NCI-H345 treated with DMSO at 0.1 percent for 48 hours (cell line): Measurements from ENCODE around the gene VAT1.
"Not testable (repeated sequence)": the region's sequence is repeated elsewhere in the genome, so short reads cannot be mapped to it uniquely, and the experiment has no call there.

ENCODE experiments used
- DNase-seq: peaks from one replicate; lab custom pipeline; 2025; ENCODE audit not compliant: unreplicated experiment; lab: John Stamatoyannopoulos, UW

The VAT1 gene

DNA sequence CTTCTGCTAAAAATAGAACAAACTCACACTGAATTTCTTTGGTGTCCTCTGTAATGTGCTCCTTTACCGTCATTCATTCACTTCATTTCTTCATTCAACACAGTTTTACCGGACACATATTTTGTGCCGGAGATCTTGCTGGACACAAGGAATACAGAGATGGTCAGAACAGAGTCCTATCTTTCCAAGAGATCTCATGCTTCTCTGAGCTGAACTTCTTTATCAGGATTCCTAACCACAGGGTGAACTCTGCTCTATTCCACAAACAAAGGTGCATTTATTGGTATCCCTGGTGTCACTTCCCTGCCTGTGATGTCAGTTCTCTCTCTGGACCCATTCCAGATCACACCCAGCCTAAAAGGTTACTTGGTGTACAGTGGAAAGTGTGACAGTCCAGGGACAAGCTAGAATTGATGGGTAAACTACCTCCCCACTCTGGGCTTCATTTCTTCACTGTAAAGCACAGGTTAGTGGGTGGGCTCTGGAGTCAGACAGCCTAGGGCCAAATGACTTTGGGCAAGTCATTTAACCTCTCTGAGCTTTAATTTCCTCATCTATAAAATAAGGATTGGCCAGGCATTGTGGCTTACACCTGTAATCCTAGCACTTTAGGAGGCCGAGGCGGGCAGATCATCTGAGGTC is 11.4 kb downstream of the VAT1 start:
- DNase-seq, result no peak

DNA sequence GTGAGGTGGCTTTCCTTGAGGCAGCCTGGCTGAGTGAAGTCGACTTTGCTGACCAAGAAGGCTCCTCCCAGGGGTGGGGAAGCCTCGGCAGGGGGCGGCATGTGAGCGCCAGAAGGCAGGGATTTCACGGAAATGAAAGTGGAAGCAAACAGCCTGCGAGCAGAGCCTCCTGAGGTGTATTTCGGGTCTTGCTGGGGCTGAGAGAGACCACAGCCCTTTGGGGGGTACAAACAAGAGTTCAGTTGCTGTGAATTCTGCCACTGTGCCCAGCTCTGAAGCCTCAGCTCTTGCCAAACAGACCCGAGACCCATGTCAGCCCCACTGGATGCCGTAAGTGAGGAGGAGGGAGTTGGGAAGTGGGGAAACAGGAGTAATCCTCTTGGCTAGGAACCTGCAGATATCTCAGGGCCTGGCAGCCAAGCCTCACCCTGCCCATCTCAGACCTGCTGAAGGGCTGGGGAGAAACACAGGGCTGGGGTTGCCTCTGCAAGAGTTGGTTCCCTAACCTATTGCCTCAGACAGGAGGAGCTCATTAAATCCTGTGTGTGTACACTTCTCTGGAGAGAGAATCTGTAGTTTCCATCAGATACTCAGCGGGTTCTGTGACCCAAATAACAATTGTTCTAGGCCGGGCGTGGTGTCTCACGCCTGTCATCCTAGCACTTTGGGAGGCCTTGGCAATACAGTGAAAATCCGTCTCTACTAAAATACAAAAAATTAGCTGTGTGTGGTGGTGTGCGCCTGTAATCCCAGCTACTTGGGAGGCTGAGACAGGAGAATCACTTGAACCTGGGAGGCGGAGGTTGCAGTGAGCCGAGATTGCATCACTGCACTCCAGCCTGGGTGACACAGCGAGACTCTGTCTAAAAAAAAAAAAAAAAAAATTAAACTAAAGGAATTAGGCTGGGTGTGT is 15.3 kb downstream of the VAT1 start, which contains the start of gene IFI35:
IFI35 (plus strand) TSS at position 146 of the 913 bp plus-strand sequence; CDS start at position 310, 164 bp downstream.
- DNase-seq, result no peak

DNA sequence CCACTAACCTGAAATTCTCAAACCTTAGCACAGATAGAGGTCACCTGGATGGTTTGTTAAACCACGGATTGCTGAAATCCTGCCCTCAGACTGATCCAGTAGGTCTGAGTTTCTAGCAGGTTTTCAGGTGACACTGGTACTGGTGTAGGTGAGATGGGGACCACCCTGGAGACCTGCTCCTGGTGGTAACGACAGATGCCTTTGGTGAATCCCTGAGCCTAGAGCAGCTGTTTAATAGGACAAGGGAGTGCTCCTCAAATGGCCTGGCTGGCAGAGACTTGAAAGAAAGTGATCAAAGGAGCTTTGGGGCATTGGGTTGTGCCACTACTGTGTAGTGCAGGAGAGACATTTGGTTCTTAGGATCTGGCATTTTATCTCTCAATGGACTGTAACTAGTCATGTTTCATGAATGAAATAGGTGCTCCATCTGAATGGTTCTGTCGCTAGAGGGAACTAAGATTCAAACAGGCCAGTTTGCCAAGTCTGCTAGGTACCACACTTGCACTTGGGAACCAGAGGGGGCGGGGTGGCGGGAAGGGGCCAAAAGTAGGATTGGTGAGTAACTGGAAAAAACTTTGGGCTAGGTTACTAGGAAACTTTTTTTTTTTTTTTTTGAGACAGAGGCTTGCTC is 18.5 kb downstream of the VAT1 start:
- no peak for DNase-seq

DNA sequence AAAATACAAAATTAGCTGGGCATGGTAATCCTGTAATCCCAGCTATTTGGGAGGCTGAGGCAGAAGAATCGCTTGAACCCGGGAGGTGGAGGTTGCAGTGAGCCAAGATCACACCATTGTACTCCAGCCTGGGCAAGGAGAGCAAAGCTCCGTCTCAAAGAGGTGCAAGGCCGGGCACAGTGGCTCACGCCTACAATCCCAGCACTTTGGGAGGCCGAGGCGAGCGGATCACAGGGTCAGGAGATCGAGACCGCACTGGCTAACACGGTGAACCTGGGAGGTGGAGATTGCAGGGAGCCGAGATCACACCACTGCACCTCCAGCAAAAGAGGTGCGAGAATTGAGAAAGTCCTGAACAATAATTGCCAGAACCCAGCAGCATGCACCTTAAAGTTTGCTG is 21.3 kb downstream of the VAT1 start:
- DNase-seq, result not testable (repeated sequence)

DNA sequence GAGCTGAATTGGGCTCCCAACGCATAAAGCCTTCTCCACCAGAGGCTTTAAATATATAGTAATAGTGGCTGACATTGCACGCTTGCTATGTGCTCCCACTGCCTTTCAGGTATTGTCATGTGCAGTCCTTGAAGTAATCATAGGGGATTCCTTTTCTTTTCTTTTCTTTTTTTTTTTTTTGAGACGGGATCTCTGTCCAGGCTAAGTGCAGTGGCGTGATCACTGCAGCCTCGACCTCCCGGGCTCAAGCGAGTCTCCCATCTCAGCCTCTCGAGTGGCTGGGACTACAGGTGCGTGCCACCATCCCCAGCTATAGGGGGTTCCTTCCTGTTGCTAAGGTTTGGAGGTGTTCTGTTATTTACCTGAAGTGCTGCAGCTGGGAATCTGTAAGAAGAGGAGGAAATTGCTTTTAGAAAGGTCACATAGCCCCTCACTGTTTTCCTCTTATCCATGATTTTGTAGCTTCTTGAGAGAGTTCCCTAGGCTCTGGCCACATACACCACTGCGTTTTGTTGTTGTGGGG is 23.1 kb downstream of the VAT1 start:
- DNase-seq, result no peak

DNA sequence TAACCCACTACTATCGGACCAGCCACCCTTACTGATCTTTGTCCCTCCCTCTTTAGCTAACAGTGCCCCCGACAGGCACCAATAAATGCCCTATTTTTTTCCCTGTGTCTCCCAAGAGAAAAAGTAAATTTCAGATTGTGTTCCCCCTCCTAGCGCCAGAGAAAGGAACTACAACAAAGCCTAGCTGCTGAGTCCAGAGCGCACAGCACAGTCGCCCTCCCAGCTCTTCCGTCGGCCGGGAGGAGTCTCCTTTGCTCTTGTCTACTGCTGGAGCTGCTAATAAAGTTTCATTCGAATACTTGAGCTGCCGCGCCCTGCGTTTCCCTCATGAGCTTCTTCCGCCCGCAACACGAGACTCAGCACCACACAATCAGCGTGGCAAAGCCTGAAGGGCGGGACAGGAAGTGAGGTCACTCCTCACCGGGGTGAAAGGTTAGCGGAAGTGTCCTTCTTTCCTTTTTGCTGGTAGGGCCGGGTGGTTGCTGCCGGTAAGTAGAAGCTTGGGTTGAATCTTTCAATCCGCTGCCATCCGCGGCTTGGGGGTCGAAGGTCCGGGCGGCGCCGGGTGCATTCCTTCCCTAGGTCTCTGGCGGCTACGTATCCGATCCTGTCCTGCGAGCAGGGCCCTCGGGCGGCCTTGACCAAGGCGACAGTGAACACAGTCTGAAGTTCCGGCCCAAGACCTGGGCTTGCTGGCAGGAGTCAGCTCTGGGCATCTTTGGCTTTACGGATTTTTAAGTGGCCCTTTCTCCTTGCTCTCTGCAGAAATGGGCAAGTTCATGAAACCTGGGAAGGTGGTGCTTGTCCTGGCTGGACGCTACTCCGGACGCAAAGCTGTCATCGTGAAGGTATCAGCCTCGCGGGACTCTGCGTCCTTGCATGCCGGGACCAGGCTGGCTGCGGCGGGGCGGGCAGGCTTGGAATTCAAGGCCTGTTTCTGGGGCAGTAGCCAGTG is 23.9 kb downstream of the VAT1 start, which contains the start of gene RPL27:
RPL27 (plus strand) TSS at position 436 of the 955 bp plus-strand sequence; CDS start at position 768, 332 bp downstream.
- peak; percentile 98 for DNase-seq

DNA sequence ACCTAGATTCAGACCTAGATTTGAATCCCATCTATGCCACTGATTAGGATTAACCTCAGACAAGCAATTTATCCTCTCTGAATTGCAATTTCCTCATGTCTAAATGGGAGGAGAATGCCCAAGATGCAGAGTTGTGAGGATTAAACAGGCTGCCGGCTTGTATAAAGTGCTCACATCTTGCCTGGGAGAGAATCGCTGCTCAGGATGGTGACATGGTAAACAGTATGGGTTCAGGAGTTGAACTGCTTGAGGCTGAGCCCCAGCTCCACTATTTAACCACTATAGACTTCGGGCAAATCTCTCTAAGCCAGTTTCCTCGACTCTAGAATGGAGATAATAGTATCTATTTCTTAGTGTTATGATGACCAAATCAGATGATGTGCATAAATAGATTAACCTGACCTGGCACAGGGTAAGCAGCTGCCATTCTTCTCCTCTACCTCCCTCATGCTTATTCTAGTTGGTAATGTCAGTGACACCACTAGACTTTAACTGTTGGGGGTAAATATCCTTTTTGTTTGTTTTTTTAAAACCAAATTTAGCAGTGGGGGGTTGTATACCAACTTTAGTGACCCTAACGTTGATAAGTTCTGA is 24.7 kb downstream of the VAT1 start:
- DNase-seq, result no peak

DNA sequence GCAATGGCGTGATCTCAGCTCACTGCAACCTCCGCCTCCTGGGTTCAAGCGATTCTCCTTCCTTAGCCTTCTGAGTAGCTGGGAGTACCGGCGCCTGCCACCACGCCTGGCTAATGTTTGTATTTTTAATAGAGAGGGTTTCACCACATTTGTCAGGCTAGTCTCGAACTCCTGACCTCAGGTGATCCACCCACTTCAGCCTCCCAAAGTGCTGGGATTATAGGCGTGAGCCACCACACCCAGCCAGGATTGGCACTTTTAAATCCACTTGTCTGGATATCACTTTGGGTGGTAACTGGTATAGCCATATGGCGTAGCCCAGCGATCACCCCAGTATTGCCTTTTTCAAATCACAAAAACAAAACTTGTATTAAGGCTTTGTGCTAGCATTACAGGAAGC is 28.3 kb downstream of the VAT1 start:
- DNase-seq, result not testable (repeated sequence)

DNA sequence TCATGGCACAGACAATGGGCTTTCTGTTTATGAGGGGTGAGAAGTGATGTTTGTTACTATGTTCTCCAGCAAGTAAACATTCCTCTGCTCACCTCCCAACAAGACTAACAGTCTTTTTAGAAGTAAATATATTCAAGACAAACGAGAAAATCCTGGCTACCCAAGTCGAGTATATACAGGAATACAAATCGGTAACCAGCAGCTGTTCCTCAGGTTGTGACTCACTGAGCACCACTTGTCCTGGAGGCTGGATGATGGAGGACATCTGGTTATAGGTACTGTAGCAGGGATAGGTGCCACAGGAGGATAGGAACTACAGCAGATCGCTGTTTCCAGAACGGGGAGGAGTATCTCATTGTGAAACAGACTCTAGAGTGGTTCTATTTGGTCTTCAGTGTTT is 29.3 kb downstream of the VAT1 start:
- no peak for DNase-seq

DNA sequence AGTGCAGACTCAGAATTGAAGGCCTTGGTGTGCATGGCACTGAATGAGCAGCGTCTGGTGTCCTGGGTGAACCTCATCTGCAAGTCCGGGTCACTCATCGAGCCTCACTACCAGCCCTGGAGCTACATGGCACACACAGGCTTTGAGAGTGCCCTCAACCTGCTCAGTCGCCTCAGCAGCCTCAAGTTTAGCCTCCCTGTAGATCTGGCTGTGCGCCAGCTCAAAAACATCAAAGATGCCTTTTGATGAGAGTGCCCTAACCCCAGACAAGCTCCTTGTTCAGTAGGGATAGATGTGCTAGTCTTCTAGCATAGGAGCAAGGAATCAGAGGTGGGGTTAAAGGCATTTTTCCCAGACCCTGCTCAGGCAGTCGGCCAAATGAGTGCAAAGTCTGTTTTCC is 30.7 kb downstream of the VAT1 start:
- no peak for DNase-seq

DNA sequence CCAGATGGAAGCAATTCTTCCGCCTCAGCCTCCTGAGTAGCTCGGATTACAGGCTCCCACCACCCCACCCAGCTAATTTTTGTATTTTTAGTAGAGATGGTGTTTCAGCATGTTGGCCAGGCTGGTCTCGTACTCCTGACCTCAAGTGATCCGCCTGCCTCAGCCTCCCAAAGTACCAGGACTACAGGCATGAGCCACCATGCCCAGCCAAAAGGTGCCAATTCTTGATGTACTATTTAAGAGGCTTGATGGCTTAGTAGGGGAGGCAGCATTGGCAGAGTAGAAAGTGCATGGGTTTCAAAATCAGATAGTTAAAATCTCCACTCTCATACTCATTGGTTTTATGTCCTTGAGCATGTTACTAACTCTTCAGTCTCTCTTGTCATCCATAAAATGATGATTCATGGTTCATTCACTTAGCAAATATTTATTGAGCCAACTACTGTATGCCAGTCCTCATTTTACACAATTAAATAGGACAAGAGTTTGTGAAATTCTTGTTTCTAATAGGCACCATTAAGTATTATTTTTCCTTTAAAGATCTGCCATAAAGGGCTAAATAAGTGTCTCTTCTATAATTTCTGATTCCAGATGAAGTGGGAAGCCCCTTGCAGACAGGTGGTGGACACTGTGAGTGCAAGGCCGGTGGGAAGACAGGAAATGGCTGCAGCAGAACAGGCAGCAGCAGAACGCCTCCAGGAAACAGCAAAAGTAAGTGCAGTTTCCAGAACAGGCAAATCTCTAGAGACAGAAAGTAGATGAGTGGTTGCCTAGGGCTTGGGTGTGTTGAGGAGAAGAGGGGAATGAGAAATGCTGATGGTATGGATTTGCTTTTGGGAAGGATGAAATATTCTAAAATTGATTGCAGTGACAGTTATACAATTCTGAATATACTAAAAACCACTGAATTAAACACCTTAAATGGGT is 32.2 kb downstream of the VAT1 start:
- DNase-seq, result no peak

DNA sequence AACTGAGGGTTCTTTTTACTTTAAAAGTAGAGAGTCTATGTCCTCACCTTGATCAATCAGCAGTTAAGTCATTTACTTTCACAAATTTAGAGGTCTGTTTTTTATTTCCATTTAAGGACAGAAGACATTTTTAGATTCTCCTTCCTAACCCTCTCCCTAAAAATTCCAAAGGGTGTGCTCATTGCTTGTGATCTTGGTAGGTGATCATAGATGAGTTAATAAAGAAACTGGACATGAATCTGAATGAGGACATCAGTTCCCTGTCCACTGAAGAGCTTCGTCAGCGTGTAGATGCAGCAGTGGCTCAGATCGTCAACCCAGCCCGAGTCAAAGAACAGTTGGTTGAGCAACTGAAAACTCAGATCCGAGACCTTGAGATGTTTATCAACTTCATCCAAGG is 33.0 kb downstream of the VAT1 start:
- DNase-seq, result no peak

DNA sequence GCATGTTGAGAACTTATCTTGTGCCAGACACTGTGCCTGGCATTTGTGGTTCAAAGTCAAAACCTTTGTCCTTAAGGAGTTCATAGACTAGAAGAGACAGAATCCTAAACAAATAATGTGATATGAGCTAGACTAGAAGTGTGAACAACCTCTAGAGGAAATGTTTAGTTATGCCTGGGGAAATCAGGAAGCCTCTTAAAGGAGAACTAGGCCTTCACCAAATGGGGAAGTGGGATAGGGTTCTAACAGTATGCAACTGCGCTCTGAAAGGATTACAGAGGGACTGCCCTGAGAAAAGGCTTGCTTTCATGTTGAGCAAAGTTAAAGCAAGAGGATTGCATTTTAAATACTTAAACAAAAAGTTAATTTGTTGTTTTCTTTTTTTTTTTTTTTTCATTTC is 37.0 kb downstream of the VAT1 start:
- DNase-seq, result no peak

DNA sequence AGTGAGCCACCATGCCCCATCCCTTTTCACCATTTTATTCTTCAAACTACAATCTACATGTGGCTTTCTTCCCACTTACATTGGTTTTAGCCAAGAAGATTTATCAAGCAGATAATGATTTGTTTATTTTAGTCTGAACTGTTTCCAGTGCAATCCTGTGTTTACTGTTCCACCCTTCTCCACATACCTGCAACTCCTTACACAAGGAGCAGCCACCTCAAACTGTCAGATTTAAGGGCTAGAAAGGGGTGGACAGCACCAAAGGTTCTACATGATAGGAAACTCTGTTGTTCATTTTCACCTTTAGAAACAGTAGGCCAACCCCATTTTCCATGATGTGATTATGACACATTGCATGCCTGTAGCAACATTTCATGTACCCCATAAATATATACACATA is 39.9 kb downstream of the VAT1 start:
- DNase-seq, result no peak

DNA sequence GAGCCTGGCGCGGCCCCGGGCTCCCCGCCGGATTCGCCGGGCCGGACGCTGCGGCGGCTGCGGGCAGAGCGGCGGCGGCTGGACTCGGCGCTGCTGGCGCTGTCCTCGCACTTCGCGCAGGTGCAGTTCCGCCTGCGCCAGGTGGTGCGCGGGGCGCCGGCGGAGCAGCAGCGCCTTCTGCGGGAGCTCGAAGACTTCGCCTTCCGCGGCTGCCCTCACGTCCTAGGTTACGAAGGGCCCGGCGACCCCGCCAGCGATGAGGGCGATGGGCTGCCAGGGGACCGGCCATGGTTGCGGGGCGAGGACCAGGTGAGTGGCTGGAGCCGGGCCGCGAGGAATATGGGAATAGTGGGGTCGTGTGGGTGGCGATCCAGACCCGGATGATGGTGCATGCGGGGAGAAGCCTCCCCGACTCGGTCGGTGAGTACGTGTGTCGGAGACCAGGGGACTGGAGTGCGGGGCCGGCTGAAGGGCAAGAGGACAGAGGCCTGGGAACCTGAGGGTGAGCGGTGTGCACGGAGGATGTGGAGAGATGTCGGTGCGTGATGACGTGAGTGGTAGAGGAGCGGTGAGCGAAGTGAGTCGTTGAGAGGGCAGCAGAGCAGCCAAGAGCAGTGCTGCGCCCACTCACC is 41.3 kb downstream of the VAT1 start:
- peak; percentile 9 for DNase-seq

DNA sequence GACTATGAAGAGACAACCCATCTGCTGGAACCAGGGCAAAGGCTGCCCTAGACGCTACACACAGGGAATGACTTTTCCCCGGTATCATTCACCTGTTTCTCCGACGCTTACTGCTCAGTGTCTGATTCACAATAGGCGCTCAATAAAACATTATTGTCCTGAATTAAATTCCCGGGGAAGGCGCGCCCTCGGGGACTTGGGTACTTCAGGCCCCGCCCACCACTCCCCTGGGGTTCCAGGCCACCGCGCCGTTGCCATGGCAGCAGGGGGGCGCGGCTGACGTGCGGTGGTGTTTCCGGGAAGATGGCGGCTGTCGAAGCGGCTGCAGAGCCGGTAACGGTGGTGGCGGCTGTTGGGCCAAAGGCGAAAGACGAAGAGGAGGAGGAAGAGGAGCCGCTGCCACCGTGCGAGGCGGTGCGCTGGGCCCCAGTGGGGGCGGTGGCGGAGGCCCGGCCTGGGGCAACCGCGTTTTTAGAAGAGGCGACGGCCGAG is 41.9 kb downstream of the VAT1 start, which contains the start of gene RUNDC1:
RUNDC1 (plus strand) TSS at position 292 of the 492 bp plus-strand sequence; CDS start at position 304, 12 bp downstream.
- DNase-seq, result peak; percentile 73

DNA sequence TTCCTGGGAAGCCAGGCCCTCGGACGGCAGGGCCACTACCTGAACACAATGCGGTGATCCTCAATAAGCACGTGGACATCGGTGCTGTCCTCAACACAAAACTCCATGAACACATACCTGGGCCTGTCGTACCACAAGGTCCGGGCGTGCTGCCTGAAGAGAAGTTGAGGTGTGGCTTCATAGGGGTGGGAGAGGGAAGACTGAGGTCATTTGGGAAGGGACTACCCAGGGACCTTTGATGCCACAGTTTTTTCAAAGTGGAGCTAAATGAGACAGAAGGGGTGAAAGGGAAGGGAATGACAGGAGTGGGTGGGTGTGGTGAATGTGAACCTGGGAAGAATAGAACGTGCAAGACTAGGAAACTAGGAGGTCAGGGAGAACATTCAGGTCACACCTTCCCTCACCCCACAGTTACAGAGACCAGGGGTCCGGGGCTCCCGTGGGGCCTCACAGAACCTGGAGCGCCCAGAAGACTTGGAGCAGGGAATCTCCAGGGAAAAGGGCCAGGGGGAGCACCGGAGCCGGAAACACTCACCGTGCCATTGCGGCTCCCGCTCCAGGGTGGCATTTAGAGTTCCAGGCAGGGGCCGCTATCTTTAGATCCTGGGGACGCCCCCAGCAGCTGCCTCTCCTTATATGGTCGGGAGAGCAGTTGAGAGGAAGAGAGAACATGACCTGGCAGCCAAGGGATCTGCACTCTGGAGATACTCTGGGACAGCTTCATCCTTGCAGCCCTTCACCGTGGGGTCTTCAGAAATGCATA is 42.5 kb downstream of the VAT1 start, which contains the start of gene PTGES3L:
PTGES3L (minus strand) TSS at position 570 of the 763 bp plus-strand sequence; CDS start at position 543, 27 bp downstream.
- peak; percentile 46 for DNase-seq
